H1 (cell line): ENCODE measurements around the gene PAPOLG. TPM values are rescaled to one million over a fixed set of nuclear protein-coding genes. Genes with fewer than 3 reads are reported as not detected.

Experiments used
- EP300 ChIP-seq, 2 experiments: IDR thresholded peaks; 1 replicate in 1 of 2; 2 replicates in 1 of 2; pipeline ENCODE4 v1.6.1; 2011 to 2012; ENCODE audit warnings: low read depth in 2 of 2, low read length in 2 of 2, mild to moderate bottlenecking in 2 of 2, borderline replicate concordance in 1 of 2, inconsistent platforms in 1 of 2, moderate library complexity in 1 of 2
- HDAC2 ChIP-seq, 2 experiments: fragments of 300-600 bp in 1 of 2; sonication (generic) in 1 of 2; IDR thresholded peaks; 2 replicates each; pipeline ENCODE4 v1.6.1; 2011 to 2012; ENCODE audit warnings: low read depth in 2 of 2, low read length in 2 of 2, mild to moderate bottlenecking in 2 of 2, moderate library complexity in 2 of 2, borderline replicate concordance in 1 of 2, inconsistent platforms in 1 of 2
- MAFK ChIP-seq: IDR thresholded peaks from 2 replicates; pipeline ENCODE4 v1.6.1; 2012; ENCODE audit warnings: low read depth, mild to moderate bottlenecking, improper control_type of control experiment, low read length
- NRF1 ChIP-seq: IDR thresholded peaks from 2 replicates; pipeline ENCODE4 v1.6.1; 2011; ENCODE audit warnings: mild to moderate bottlenecking, low read depth, low read length, improper control_type of control experiment
- POLR2AphosphoS5 ChIP-seq: IDR thresholded peaks from 2 replicates; pipeline ENCODE4 v1.6.1; 2011; ENCODE audit warnings: low read depth, low read length
- RXRA ChIP-seq: IDR thresholded peaks from 2 replicates; pipeline ENCODE4 v1.6.1; 2011; ENCODE audit warnings: low read depth, mild to moderate bottlenecking, low read length, moderate library complexity; ENCODE audit not compliant: insufficient read depth
- SUZ12 ChIP-seq: fragments of 200-600 bp; sonication (generic); IDR thresholded peaks from 2 replicates; pipeline ENCODE4 v1.6.1; 2012; ENCODE audit warnings: mild to moderate bottlenecking, inconsistent platforms, low read length, moderate library complexity, mixed read lengths
- polyA plus RNA-seq, 7 experiments: library from polyadenylated mRNA; depleted of rRNA in 3 of 7; stranded (reverse) in 5 of 7; unstranded in 2 of 7; fragments of >200 nt in 5 of 7; fragments of 200-250 nt in 2 of 7; gene quantifications; 1 replicate in 5 of 7; 2 replicates in 1 of 7; 4 replicates in 1 of 7; pipeline versions ENCODE4 v1.2.1 to v1.2.3, GENCODE V29; 2011 to 2013; ENCODE audit warnings: missing spikeins in 2 of 7, mixed read lengths in 2 of 7
- total RNA-seq: library from RNA; stranded (reverse); fragmentation: NEBNext Ultra II Directional; extraction: Animal tissue kit (Norgen Biotek cat#: 25700); gene quantifications from 2 replicates; pipeline ENCODE4 v1.2.1, GENCODE V29; 2021
- TF ChIP-seq, protein P1 (sequence below): fragments of 300-600 bp; sonication (generic); IDR thresholded peaks from 2 replicates; pipeline ENCODE4 v1.7.1; 2012; ENCODE audit warnings: low read length, moderate library complexity, mild to moderate bottlenecking, inconsistent platforms; ENCODE audit not compliant: insufficient replicate concordance

The PAPOLG gene
- total and polyA plus RNA-seq, 2 of the 8 experiments (the other 6 are each of a cell fraction or from before 2014, with no cell fraction given) = 6.5 to 21.5 TPM

- TF ChIP-seq MAFK = no peak
- no peak for TF ChIP-seq NRF1
- no peak for TF ChIP-seq RXRA
- TF ChIP-seq EP300 (IDR thresholded peaks at IDR 0.05; ENCODE audit: borderline replicate concordance in 1 of 2, low read depth in 2 of 2, low read length in 2 of 2) = no peak
- no peak for TF ChIP-seq POLR2AphosphoS5
- TF ChIP-seq, protein P1, sequence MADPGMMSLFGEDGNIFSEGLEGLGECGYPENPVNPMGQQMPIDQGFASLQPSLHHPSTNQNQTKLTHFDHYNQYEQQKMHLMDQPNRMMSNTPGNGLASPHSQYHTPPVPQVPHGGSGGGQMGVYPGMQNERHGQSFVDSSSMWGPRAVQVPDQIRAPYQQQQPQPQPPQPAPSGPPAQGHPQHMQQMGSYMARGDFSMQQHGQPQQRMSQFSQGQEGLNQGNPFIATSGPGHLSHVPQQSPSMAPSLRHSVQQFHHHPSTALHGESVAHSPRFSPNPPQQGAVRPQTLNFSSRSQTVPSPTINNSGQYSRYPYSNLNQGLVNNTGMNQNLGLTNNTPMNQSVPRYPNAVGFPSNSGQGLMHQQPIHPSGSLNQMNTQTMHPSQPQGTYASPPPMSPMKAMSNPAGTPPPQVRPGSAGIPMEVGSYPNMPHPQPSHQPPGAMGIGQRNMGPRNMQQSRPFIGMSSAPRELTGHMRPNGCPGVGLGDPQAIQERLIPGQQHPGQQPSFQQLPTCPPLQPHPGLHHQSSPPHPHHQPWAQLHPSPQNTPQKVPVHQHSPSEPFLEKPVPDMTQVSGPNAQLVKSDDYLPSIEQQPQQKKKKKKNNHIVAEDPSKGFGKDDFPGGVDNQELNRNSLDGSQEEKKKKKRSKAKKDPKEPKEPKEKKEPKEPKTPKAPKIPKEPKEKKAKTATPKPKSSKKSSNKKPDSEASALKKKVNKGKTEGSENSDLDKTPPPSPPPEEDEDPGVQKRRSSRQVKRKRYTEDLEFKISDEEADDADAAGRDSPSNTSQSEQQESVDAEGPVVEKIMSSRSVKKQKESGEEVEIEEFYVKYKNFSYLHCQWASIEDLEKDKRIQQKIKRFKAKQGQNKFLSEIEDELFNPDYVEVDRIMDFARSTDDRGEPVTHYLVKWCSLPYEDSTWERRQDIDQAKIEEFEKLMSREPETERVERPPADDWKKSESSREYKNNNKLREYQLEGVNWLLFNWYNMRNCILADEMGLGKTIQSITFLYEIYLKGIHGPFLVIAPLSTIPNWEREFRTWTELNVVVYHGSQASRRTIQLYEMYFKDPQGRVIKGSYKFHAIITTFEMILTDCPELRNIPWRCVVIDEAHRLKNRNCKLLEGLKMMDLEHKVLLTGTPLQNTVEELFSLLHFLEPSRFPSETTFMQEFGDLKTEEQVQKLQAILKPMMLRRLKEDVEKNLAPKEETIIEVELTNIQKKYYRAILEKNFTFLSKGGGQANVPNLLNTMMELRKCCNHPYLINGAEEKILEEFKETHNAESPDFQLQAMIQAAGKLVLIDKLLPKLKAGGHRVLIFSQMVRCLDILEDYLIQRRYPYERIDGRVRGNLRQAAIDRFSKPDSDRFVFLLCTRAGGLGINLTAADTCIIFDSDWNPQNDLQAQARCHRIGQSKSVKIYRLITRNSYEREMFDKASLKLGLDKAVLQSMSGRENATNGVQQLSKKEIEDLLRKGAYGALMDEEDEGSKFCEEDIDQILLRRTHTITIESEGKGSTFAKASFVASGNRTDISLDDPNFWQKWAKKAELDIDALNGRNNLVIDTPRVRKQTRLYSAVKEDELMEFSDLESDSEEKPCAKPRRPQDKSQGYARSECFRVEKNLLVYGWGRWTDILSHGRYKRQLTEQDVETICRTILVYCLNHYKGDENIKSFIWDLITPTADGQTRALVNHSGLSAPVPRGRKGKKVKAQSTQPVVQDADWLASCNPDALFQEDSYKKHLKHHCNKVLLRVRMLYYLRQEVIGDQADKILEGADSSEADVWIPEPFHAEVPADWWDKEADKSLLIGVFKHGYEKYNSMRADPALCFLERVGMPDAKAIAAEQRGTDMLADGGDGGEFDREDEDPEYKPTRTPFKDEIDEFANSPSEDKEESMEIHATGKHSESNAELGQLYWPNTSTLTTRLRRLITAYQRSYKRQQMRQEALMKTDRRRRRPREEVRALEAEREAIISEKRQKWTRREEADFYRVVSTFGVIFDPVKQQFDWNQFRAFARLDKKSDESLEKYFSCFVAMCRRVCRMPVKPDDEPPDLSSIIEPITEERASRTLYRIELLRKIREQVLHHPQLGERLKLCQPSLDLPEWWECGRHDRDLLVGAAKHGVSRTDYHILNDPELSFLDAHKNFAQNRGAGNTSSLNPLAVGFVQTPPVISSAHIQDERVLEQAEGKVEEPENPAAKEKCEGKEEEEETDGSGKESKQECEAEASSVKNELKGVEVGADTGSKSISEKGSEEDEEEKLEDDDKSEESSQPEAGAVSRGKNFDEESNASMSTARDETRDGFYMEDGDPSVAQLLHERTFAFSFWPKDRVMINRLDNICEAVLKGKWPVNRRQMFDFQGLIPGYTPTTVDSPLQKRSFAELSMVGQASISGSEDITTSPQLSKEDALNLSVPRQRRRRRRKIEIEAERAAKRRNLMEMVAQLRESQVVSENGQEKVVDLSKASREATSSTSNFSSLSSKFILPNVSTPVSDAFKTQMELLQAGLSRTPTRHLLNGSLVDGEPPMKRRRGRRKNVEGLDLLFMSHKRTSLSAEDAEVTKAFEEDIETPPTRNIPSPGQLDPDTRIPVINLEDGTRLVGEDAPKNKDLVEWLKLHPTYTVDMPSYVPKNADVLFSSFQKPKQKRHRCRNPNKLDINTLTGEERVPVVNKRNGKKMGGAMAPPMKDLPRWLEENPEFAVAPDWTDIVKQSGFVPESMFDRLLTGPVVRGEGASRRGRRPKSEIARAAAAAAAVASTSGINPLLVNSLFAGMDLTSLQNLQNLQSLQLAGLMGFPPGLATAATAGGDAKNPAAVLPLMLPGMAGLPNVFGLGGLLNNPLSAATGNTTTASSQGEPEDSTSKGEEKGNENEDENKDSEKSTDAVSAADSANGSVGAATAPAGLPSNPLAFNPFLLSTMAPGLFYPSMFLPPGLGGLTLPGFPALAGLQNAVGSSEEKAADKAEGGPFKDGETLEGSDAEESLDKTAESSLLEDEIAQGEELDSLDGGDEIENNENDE = no peak
- TF ChIP-seq SUZ12 = no peak
- TF ChIP-seq HDAC2 (IDR thresholded peaks at IDR 0.05; ENCODE audit: borderline replicate concordance in 1 of 2, low read depth in 2 of 2, low read length in 2 of 2) = no peak
These were observed 86.9 kb downstream of the PAPOLG start (continued) for GRCh38 chr2:60843006-60843405.
